Measurements from ENCODE around the gene HGD.

DNA sequence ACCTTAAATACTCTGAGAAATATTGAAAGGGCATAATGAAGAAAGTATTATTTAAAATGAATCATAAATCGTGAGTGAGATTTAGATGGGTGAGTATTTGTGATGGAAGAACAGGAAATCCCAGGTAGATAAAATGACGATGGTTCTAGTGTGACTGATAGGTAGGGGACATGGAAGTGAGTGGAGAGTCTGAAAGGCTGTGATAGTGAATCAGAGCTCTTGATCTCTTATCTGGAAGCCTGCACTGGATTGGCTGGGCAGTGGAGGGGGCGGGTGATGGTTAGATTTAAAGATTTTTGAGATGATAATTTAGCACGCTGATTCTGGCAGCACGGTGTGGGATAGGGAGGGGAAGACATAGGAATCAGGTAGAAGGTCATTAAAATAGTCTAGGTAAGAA is 20.1 kb downstream of the HGD start:
- TF ChIP-seq CTCF (IDR thresholded peaks at IDR 0.05) (no peak), ZFX (IDR thresholded peaks at IDR 0.05; ENCODE audit: borderline replicate concordance) (no peak)

All from 22Rv1 (cell line).